ENCODE measurements around the gene THOC2.
"Not testable (repeated sequence)": the region's sequence is repeated elsewhere in the genome, so short reads cannot be mapped to it uniquely, and the experiment has no call there.

Gene THOC2

DNA sequence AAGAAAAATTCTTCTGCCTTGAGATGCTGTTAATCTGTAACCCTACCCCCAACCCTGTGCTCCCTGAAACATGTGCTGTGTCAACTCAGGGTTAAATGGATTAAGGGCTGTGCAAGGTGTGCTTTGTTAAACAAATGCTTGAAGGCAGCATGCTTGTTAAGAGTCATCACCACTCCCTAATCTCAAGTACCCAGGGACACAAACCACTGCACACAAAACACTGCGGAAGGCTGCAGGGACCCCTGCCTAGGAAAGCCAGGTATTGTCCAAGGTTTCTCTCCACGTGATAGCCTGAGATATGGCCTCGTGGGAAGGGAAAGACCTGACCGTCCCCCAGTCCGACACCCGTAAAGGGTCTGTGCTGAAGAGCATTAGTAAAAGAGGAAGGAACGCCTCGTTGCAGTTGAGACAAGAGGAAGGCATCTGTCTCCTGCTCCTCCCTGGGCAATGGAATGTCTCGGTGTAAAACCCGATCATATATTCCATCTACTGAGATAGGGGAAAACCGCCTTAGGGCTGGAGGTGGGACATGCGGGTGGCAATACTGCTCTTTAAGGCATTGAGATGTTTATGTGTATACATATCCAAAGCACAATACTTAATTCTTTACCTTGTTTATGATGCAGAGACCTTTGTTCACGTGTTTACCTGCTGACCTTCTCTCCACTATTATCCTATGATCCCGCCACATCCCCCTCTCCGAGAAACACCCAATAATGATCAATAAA lies 53.0 kb downstream of the THOC2 start:
- not testable (repeated sequence) for H3K27ac ChIP-seq (ENCODE audit: insufficient read depth, low read length, poor library complexity, severe bottlenecking); H3K36me3 ChIP-seq (ENCODE audit: control insufficient read depth, insufficient read depth, low read length); H3K4me1 ChIP-seq (ENCODE audit: control insufficient read depth, insufficient read depth, low read length, poor library complexity, severe bottlenecking); H3K4me3 ChIP-seq (ENCODE audit: insufficient read depth, low read depth, low read length, poor library complexity, severe bottlenecking); H3K9me3 ChIP-seq (ENCODE audit: control insufficient read depth, low read length); DNase-seq; H3K27me3 ChIP-seq (replicated peaks; ENCODE audit: control insufficient read depth, insufficient read depth, low read length, poor library complexity, severe bottlenecking)

- Histone ChIP-seq H3K27ac (ENCODE audit: insufficient read depth, low read length, poor library complexity, severe bottlenecking) (no peak overlapping the region), H3K9me3 (ENCODE audit: control insufficient read depth, low read length) (no peaks in the 10 kb centered on the region), H3K36me3 (ENCODE audit: control insufficient read depth, insufficient read depth, low read length) (no peaks in the 10 kb centered on the region), H3K27me3 (replicated peaks; ENCODE audit: control insufficient read depth, insufficient read depth, low read length, poor library complexity, severe bottlenecking) (no peaks in the 10 kb centered on the region), H3K4me3 (ENCODE audit: insufficient read depth, low read depth, low read length, poor library complexity, severe bottlenecking) (no peak overlapping the region), H3K4me1 (ENCODE audit: control insufficient read depth, insufficient read depth, low read length, poor library complexity, severe bottlenecking) (no peaks in the 10 kb centered on the region)
- no peak for DNase-seq
Measured at GRCh38 chrX:123675154-123675553, 57.7 kb downstream of the THOC2 start.

DNA sequence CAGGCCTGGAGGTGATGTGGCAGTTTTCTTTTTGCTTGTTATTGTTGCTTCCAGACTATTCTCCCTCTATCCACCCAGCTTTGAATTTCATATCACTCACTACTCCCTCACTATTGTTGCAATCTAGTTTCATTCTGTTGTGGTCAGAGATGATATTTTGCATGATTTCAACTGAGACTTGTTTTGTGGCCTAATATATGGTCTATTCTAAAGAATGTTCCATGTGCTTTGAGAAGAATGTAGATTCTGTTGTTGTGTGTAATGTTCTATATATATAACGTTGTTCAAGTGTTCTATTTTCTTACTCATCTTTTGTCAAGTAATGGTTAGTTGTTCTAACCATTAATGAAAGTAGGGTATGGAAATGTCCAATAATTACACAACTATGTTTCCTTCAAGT lies 59.0 kb downstream of the THOC2 start:
- H3K36me3 ChIP-seq (ENCODE audit: control insufficient read depth, insufficient read depth, low read length): no peaks in the 10 kb centered on the region
- H3K4me3 ChIP-seq (ENCODE audit: insufficient read depth, low read depth, low read length, poor library complexity, severe bottlenecking): no peak overlapping the region
- H3K27me3 ChIP-seq (replicated peaks; ENCODE audit: control insufficient read depth, insufficient read depth, low read length, poor library complexity, severe bottlenecking): no peaks in the 10 kb centered on the region
- no peak overlapping the region for H3K27ac ChIP-seq (ENCODE audit: insufficient read depth, low read length, poor library complexity, severe bottlenecking)
- H3K4me1 ChIP-seq (ENCODE audit: control insufficient read depth, insufficient read depth, low read length, poor library complexity, severe bottlenecking): no peaks in the 10 kb centered on the region
- no peak for DNase-seq
- H3K9me3 ChIP-seq (ENCODE audit: control insufficient read depth, low read length): no peaks in the 10 kb centered on the region

GRCh38 chrX:123665197-123665596 lies 67.7 kb downstream of the THOC2 start:
- no peaks in the 10 kb centered on the region for H3K4me1 ChIP-seq (ENCODE audit: control insufficient read depth, insufficient read depth, low read length, poor library complexity, severe bottlenecking)
- no peak for DNase-seq
- H3K27ac ChIP-seq (ENCODE audit: insufficient read depth, low read length, poor library complexity, severe bottlenecking): no peak overlapping the region
- peaks cover 4% of the 10 kb centered on the region for H3K36me3 ChIP-seq (ENCODE audit: control insufficient read depth, insufficient read depth, low read length)
- no peaks in the 10 kb centered on the region for H3K27me3 ChIP-seq (replicated peaks; ENCODE audit: control insufficient read depth, insufficient read depth, low read length, poor library complexity, severe bottlenecking)
- H3K4me3 ChIP-seq (ENCODE audit: insufficient read depth, low read depth, low read length, poor library complexity, severe bottlenecking): no peak overlapping the region
- H3K9me3 ChIP-seq (ENCODE audit: control insufficient read depth, low read length): no peaks in the 10 kb centered on the region

- not testable (repeated sequence) for DNase-seq; H3K4me1 ChIP-seq (ENCODE audit: control insufficient read depth, insufficient read depth, low read length, poor library complexity, severe bottlenecking); H3K4me3 ChIP-seq (ENCODE audit: insufficient read depth, low read depth, low read length, poor library complexity, severe bottlenecking); H3K9me3 ChIP-seq (ENCODE audit: control insufficient read depth, low read length); H3K27me3 ChIP-seq (replicated peaks; ENCODE audit: control insufficient read depth, insufficient read depth, low read length, poor library complexity, severe bottlenecking); H3K27ac ChIP-seq (ENCODE audit: insufficient read depth, low read length, poor library complexity, severe bottlenecking); H3K36me3 ChIP-seq (ENCODE audit: control insufficient read depth, insufficient read depth, low read length)
Measured at GRCh38 chrX:123664467-123665167, 68.2 kb downstream of the THOC2 start.

DNA sequence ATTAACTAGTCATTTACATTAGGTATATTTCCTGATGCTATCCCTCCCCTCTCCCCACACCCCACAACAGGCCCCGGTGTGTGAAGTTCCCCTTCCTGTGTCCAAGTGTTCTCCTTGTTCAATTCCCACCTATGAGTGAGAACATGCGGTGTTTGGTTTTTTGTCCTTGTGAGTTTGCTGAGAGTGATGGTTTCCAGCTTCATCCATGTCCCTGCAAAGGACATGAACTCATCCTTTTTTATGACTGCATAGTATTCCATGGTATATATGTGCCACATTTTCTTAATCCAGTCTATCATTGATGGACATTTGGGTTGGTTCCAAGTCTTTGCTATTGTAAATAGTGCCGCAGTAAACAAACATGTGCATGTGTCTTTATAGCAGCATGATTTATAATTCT lies 69.1 kb downstream of the THOC2 start:
- not testable (repeated sequence) for H3K27ac ChIP-seq (ENCODE audit: insufficient read depth, low read length, poor library complexity, severe bottlenecking); H3K36me3 ChIP-seq (ENCODE audit: control insufficient read depth, insufficient read depth, low read length); H3K4me1 ChIP-seq (ENCODE audit: control insufficient read depth, insufficient read depth, low read length, poor library complexity, severe bottlenecking); H3K4me3 ChIP-seq (ENCODE audit: insufficient read depth, low read depth, low read length, poor library complexity, severe bottlenecking); H3K9me3 ChIP-seq (ENCODE audit: control insufficient read depth, low read length); H3K27me3 ChIP-seq (replicated peaks; ENCODE audit: control insufficient read depth, insufficient read depth, low read length, poor library complexity, severe bottlenecking); DNase-seq

GRCh38 chrX:123656507-123656906 lies 76.3 kb downstream of the THOC2 start:
- not testable (repeated sequence) for DNase-seq; H3K9me3 ChIP-seq (ENCODE audit: control insufficient read depth, low read length); H3K27me3 ChIP-seq (replicated peaks; ENCODE audit: control insufficient read depth, insufficient read depth, low read length, poor library complexity, severe bottlenecking); H3K27ac ChIP-seq (ENCODE audit: insufficient read depth, low read length, poor library complexity, severe bottlenecking); H3K4me3 ChIP-seq (ENCODE audit: insufficient read depth, low read depth, low read length, poor library complexity, severe bottlenecking); H3K4me1 ChIP-seq (ENCODE audit: control insufficient read depth, insufficient read depth, low read length, poor library complexity, severe bottlenecking); H3K36me3 ChIP-seq (ENCODE audit: control insufficient read depth, insufficient read depth, low read length)

- H3K4me1 ChIP-seq (ENCODE audit: control insufficient read depth, insufficient read depth, low read length, poor library complexity, severe bottlenecking); H3K9me3 ChIP-seq (ENCODE audit: control insufficient read depth, low read length); H3K27me3 ChIP-seq (replicated peaks; ENCODE audit: control insufficient read depth, insufficient read depth, low read length, poor library complexity, severe bottlenecking); H3K27ac ChIP-seq (ENCODE audit: insufficient read depth, low read length, poor library complexity, severe bottlenecking); H3K4me3 ChIP-seq (ENCODE audit: insufficient read depth, low read depth, low read length, poor library complexity, severe bottlenecking); H3K36me3 ChIP-seq (ENCODE audit: control insufficient read depth, insufficient read depth, low read length); DNase-seq: not testable (repeated sequence)
Measured at GRCh38 chrX:123648811-123649181, 84.1 kb downstream of the THOC2 start.

DNA sequence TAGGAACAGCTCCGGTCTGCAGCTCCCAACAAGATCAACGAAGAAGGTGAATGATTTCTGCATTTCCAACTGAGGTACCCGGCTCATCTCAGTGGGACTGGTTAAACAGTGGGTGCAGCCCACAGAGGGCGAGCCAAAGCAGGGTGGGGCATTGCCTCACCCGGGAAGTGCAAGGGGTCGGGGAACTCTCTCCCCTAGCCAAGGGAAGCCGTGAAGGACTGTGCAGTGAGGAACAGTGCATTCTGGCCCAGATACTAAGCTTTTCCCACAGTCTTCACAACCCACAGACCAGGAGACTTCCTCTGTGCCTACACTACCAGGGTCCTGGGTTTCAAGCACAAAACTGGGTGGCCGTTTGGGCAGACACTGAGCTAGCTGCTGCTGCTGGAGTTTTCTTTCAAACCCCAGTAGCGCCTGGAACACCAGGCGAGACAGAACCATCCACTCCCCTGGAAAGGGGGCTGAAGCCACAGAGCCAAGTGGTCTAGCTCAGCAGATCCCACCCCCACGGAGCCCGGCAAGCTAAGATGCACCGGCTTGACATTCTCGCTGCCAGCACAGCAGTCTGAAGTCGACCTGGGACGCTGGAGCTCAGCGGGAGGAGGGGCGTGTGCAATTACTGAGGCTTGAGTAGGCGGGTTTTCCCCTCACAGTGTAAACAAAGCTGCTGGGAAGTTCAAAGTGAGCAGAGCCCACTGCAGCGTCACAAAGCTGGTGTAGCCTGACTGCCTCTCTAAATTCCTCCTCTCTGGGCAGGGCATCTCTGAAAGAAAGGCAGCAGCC lies 84.6 kb downstream of the THOC2 start:
- Histone ChIP-seq H3K4me3 (ENCODE audit: insufficient read depth, low read depth, low read length, poor library complexity, severe bottlenecking) (no peak overlapping the region), H3K36me3 (ENCODE audit: control insufficient read depth, insufficient read depth, low read length) (no peaks in the 10 kb centered on the region), H3K4me1 (ENCODE audit: control insufficient read depth, insufficient read depth, low read length, poor library complexity, severe bottlenecking) (no peaks in the 10 kb centered on the region), H3K9me3 (ENCODE audit: control insufficient read depth, low read length) (no peaks in the 10 kb centered on the region), H3K27me3 (replicated peaks; ENCODE audit: control insufficient read depth, insufficient read depth, low read length, poor library complexity, severe bottlenecking) (no peaks in the 10 kb centered on the region), H3K27ac (ENCODE audit: insufficient read depth, low read length, poor library complexity, severe bottlenecking) (no peak overlapping the region)
- DNase-seq: no peak

- no peaks in the 10 kb centered on the region for H3K36me3 ChIP-seq (ENCODE audit: control insufficient read depth, insufficient read depth, low read length)
- H3K27me3 ChIP-seq (replicated peaks; ENCODE audit: control insufficient read depth, insufficient read depth, low read length, poor library complexity, severe bottlenecking): no peaks in the 10 kb centered on the region
- no peaks in the 10 kb centered on the region for H3K9me3 ChIP-seq (ENCODE audit: control insufficient read depth, low read length)
- H3K4me3 ChIP-seq (ENCODE audit: insufficient read depth, low read depth, low read length, poor library complexity, severe bottlenecking): no peak overlapping the region
- no peaks in the 10 kb centered on the region for H3K4me1 ChIP-seq (ENCODE audit: control insufficient read depth, insufficient read depth, low read length, poor library complexity, severe bottlenecking)
- no peak for DNase-seq
- H3K27ac ChIP-seq (ENCODE audit: insufficient read depth, low read length, poor library complexity, severe bottlenecking): no peak overlapping the region
Measured at GRCh38 chrX:123647244-123647643, 85.6 kb downstream of the THOC2 start.
